ENCODE results near the gene GALNT9. TPM values are rescaled to one million over a fixed set of nuclear protein-coding genes. Genes with fewer than 3 reads are reported as not detected.

Gene GALNT9
- total and polyA plus RNA-seq, 2 donors (not counting 1 experiment from before 2014, with no cell fraction given) = 0.10 to 2.8 TPM

GRCh38 chr12:132376464-132376830 lies 47.1 kb upstream of the GALNT9 start:
- TF ChIP-seq EZH2 (IDR thresholded peaks at IDR 0.05; ENCODE audit: low read length, missing control alignments) (no peak), CTCF (conservative IDR thresholded peaks at IDR 0.05 in 1 of 2, IDR thresholded peaks at IDR 0.05 in 1 of 2; ENCODE audit: low read depth in 1 of 2, low read length in 2 of 2) (no peak)
- Histone ChIP-seq H3K4me3 (replicated peaks in 1 of 4; ENCODE audit: control extremely low read depth in 1 of 4, insufficient read depth in 1 of 4, low read depth in 3 of 4, low read length in 4 of 4) (no peak overlapping the region), H3K27me3 (ENCODE audit: control insufficient read depth, insufficient read depth, low read length) (peaks cover 4% of the 10 kb centered on the region), H3K9ac (ENCODE audit: insufficient read depth, low read length) (no peak overlapping the region), H3K36me3 (ENCODE audit: control insufficient read depth, insufficient read depth, low read length) (no peaks in the 10 kb centered on the region), H3K27ac (ENCODE audit: insufficient read depth, low read length) (no peak overlapping the region), H2AFZ (ENCODE audit: low read length) (no peak overlapping the region), H3K4me2 (ENCODE audit: extremely low read depth, insufficient read depth, low read length) (no peak overlapping the region), H3K4me1 (ENCODE audit: control insufficient read depth, extremely low read depth, insufficient read depth, low read length) (no peaks in the 10 kb centered on the region), H4K20me1 (ENCODE audit: control insufficient read depth, extremely low read depth, insufficient read depth, low read length) (no peaks in the 10 kb centered on the region), H3K79me2 (ENCODE audit: control insufficient read depth, insufficient read depth, low read length) (no peaks in the 10 kb centered on the region), H3K9me3 (ENCODE audit: control insufficient read depth, insufficient read depth, low read depth, low read length) (no peaks in the 10 kb centered on the region)
- no peak for DNase-seq (ENCODE audit: low read depth in 2 of 2)

- Histone ChIP-seq H4K20me1 (ENCODE audit: control insufficient read depth, extremely low read depth, insufficient read depth, low read length) (no peaks in the 10 kb centered on the region), H3K27ac (ENCODE audit: insufficient read depth, low read length) (no peak overlapping the region), H3K4me1 (ENCODE audit: control insufficient read depth, extremely low read depth, insufficient read depth, low read length) (no peaks in the 10 kb centered on the region), H3K9me3 (ENCODE audit: control insufficient read depth, insufficient read depth, low read depth, low read length) (no peaks in the 10 kb centered on the region), H3K4me2 (ENCODE audit: extremely low read depth, insufficient read depth, low read length) (no peak overlapping the region), H3K36me3 (ENCODE audit: control insufficient read depth, insufficient read depth, low read length) (no peaks in the 10 kb centered on the region), H2AFZ (ENCODE audit: low read length) (no peak overlapping the region), H3K9ac (ENCODE audit: insufficient read depth, low read length) (no peak overlapping the region), H3K4me3 (replicated peaks in 1 of 4; ENCODE audit: control extremely low read depth in 1 of 4, insufficient read depth in 1 of 4, low read depth in 3 of 4, low read length in 4 of 4) (no peak overlapping the region), H3K27me3 (ENCODE audit: control insufficient read depth, insufficient read depth, low read length) (peaks cover 4% of the 10 kb centered on the region), H3K79me2 (ENCODE audit: control insufficient read depth, insufficient read depth, low read length) (no peaks in the 10 kb centered on the region)
- DNase-seq (ENCODE audit: low read depth in 2 of 2) = no peak
- TF ChIP-seq EZH2 (IDR thresholded peaks at IDR 0.05; ENCODE audit: low read length, missing control alignments) (peak; percentile 14), CTCF (conservative IDR thresholded peaks at IDR 0.05 in 1 of 2, IDR thresholded peaks at IDR 0.05 in 1 of 2; ENCODE audit: low read depth in 1 of 2, low read length in 2 of 2) (no peak)
Measured at GRCh38 chr12:132375747-132376463, 46.5 kb upstream of the GALNT9 start.

- H3K79me2 ChIP-seq (ENCODE audit: control insufficient read depth, insufficient read depth, low read length) = no peaks in the 10 kb centered on the region
- no peaks in the 10 kb centered on the region for H3K9me3 ChIP-seq (ENCODE audit: control insufficient read depth, insufficient read depth, low read depth, low read length)
- DNase-seq (ENCODE audit: low read depth in 2 of 2) = no peak
- no peaks in the 10 kb centered on the region for H3K4me1 ChIP-seq (ENCODE audit: control insufficient read depth, extremely low read depth, insufficient read depth, low read length)
- no peak overlapping the region for H3K4me2 ChIP-seq (ENCODE audit: extremely low read depth, insufficient read depth, low read length)
- no peak for TF ChIP-seq CTCF (conservative IDR thresholded peaks at IDR 0.05 in 1 of 2, IDR thresholded peaks at IDR 0.05 in 1 of 2; ENCODE audit: low read depth in 1 of 2, low read length in 2 of 2)
- no peak for TF ChIP-seq EZH2 (IDR thresholded peaks at IDR 0.05; ENCODE audit: low read length, missing control alignments)
- no peak overlapping the region for H2AFZ ChIP-seq (ENCODE audit: low read length)
- H3K4me3 ChIP-seq (replicated peaks in 1 of 4; ENCODE audit: control extremely low read depth in 1 of 4, insufficient read depth in 1 of 4, low read depth in 3 of 4, low read length in 4 of 4) = no peak overlapping the region
- no peak overlapping the region for H3K9ac ChIP-seq (ENCODE audit: insufficient read depth, low read length)
- no peak overlapping the region for H3K27ac ChIP-seq (ENCODE audit: insufficient read depth, low read length)
- no peaks in the 10 kb centered on the region for H3K36me3 ChIP-seq (ENCODE audit: control insufficient read depth, insufficient read depth, low read length)
- no peaks in the 10 kb centered on the region for H4K20me1 ChIP-seq (ENCODE audit: control insufficient read depth, extremely low read depth, insufficient read depth, low read length)
- no peaks in the 10 kb centered on the region for H3K27me3 ChIP-seq (ENCODE audit: control insufficient read depth, insufficient read depth, low read length)
Measured at GRCh38 chr12:132374612-132375445, 45.4 kb upstream of the GALNT9 start.
